ENCODE results near the gene BACH2. TPM values are rescaled to one million over a fixed set of nuclear protein-coding genes. Genes with fewer than 3 reads are reported as not detected.

BACH2 gene
- total and polyA plus RNA-seq, 2 experiments from 2014 or later = 1.6 to 5.7 TPM

GRCh38 chr6:90169374-90169773 lies 127.3 kb downstream of the BACH2 start:
- Mint-ChIP-seq H3K9me3 (no peaks in the 10 kb centered on the region), H3K27ac (no peak overlapping the region), H3K4me3 (no peak overlapping the region), H3K4me1 (no peaks in the 10 kb centered on the region), H3K27me3 (ENCODE audit: insufficient read depth, low read depth, poor library complexity) (no peaks in the 10 kb centered on the region), H3K36me3 (ENCODE audit: low read depth) (no peaks in the 10 kb centered on the region)
- DNase-seq (ENCODE audit: low spot score) (no peak), ATAC-seq (no peak)
- no peak overlapping the region for H3K4me3 ChIP-seq
- H3K79me2 ChIP-seq (replicated peaks; ENCODE audit: insufficient read depth) = no peaks in the 10 kb centered on the region
- H3K27me3 ChIP-seq (ENCODE audit: insufficient read depth) = no peaks in the 10 kb centered on the region
- no peaks in the 10 kb centered on the region for H3K36me3 ChIP-seq (ENCODE audit: insufficient read depth)
- no peaks in the 10 kb centered on the region for H4K20me1 ChIP-seq (replicated peaks; ENCODE audit: insufficient read depth)
- TF ChIP-seq, protein P1, sequence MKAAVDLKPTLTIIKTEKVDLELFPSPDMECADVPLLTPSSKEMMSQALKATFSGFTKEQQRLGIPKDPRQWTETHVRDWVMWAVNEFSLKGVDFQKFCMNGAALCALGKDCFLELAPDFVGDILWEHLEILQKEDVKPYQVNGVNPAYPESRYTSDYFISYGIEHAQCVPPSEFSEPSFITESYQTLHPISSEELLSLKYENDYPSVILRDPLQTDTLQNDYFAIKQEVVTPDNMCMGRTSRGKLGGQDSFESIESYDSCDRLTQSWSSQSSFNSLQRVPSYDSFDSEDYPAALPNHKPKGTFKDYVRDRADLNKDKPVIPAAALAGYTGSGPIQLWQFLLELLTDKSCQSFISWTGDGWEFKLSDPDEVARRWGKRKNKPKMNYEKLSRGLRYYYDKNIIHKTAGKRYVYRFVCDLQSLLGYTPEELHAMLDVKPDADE (IDR thresholded peaks at IDR 0.05) = no peak
- TF ChIP-seq JUNB (IDR thresholded peaks at IDR 0.05; ENCODE audit: unreplicated experiment) (no peak), ZNF331 (CRISPR knock-in tag; IDR thresholded peaks at IDR 0.05; ENCODE audit: low read depth) (no peak), CREB1 (CRISPR knock-in tag; IDR thresholded peaks at IDR 0.05; ENCODE audit: low read depth) (no peak), EZH2 (IDR thresholded peaks at IDR 0.05; ENCODE audit: low read depth, unreplicated experiment) (no peak)
- TF ChIP-seq, protein P2, sequence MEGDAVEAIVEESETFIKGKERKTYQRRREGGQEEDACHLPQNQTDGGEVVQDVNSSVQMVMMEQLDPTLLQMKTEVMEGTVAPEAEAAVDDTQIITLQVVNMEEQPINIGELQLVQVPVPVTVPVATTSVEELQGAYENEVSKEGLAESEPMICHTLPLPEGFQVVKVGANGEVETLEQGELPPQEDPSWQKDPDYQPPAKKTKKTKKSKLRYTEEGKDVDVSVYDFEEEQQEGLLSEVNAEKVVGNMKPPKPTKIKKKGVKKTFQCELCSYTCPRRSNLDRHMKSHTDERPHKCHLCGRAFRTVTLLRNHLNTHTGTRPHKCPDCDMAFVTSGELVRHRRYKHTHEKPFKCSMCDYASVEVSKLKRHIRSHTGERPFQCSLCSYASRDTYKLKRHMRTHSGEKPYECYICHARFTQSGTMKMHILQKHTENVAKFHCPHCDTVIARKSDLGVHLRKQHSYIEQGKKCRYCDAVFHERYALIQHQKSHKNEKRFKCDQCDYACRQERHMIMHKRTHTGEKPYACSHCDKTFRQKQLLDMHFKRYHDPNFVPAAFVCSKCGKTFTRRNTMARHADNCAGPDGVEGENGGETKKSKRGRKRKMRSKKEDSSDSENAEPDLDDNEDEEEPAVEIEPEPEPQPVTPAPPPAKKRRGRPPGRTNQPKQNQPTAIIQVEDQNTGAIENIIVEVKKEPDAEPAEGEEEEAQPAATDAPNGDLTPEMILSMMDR (conservative IDR thresholded peaks at IDR 0.05; ENCODE audit: low read depth in 2 of 2) = no peak
- no peak overlapping the region for H2AFZ ChIP-seq
- H3F3A ChIP-seq (replicated peaks; ENCODE audit: low read depth) = no peaks in the 10 kb centered on the region
- no peaks in the 10 kb centered on the region for H3K4me1 ChIP-seq (ENCODE audit: insufficient read depth)
- no peaks in the 10 kb centered on the region for H3K9me2 ChIP-seq (ENCODE audit: insufficient read depth)
- H3K27ac ChIP-seq (ENCODE audit: low read depth) = no peak overlapping the region
- H3K4me2 ChIP-seq = no peak overlapping the region

GRCh38 chr6:90168693-90169131 lies 127.9 kb downstream of the BACH2 start:
- H3K79me2 ChIP-seq (replicated peaks; ENCODE audit: insufficient read depth) = no peaks in the 10 kb centered on the region
- no peaks in the 10 kb centered on the region for H3K36me3 ChIP-seq (ENCODE audit: insufficient read depth)
- H3K4me3 Mint-ChIP-seq = no peak overlapping the region
- no peak overlapping the region for H3K4me2 ChIP-seq
- H3K27me3 Mint-ChIP-seq (ENCODE audit: insufficient read depth, low read depth, poor library complexity) = no peaks in the 10 kb centered on the region
- no peak for ATAC-seq
- H3K9me3 Mint-ChIP-seq = no peaks in the 10 kb centered on the region
- H2AFZ ChIP-seq = no peak overlapping the region
- no peak overlapping the region for H3K27ac Mint-ChIP-seq
- no peaks in the 10 kb centered on the region for H3K4me1 Mint-ChIP-seq
- H3K4me1 ChIP-seq (ENCODE audit: insufficient read depth) = no peaks in the 10 kb centered on the region
- DNase-seq (ENCODE audit: low spot score) = no peak
- H3K9me2 ChIP-seq (ENCODE audit: insufficient read depth) = no peaks in the 10 kb centered on the region
- H4K20me1 ChIP-seq (replicated peaks; ENCODE audit: insufficient read depth) = no peaks in the 10 kb centered on the region
- no peak overlapping the region for H3K4me3 ChIP-seq
- H3K27ac ChIP-seq (ENCODE audit: low read depth) = no peak overlapping the region
- no peaks in the 10 kb centered on the region for H3F3A ChIP-seq (replicated peaks; ENCODE audit: low read depth)
- H3K27me3 ChIP-seq (ENCODE audit: insufficient read depth) = no peaks in the 10 kb centered on the region
- H3K36me3 Mint-ChIP-seq (ENCODE audit: low read depth) = no peaks in the 10 kb centered on the region
- no peak for TF ChIP-seq ZNF331 (CRISPR knock-in tag; IDR thresholded peaks at IDR 0.05; ENCODE audit: low read depth)
- TF ChIP-seq EZH2 (IDR thresholded peaks at IDR 0.05; ENCODE audit: low read depth, unreplicated experiment) = no peak
- no peak for TF ChIP-seq JUNB (IDR thresholded peaks at IDR 0.05; ENCODE audit: unreplicated experiment)
- no peak for TF ChIP-seq STAT1 (IDR thresholded peaks at IDR 0.05; ENCODE audit: unreplicated experiment)
- no peak for TF ChIP-seq POLR2AphosphoS5 (IDR thresholded peaks at IDR 0.05; ENCODE audit: low read depth)
- TF ChIP-seq, protein P3, sequence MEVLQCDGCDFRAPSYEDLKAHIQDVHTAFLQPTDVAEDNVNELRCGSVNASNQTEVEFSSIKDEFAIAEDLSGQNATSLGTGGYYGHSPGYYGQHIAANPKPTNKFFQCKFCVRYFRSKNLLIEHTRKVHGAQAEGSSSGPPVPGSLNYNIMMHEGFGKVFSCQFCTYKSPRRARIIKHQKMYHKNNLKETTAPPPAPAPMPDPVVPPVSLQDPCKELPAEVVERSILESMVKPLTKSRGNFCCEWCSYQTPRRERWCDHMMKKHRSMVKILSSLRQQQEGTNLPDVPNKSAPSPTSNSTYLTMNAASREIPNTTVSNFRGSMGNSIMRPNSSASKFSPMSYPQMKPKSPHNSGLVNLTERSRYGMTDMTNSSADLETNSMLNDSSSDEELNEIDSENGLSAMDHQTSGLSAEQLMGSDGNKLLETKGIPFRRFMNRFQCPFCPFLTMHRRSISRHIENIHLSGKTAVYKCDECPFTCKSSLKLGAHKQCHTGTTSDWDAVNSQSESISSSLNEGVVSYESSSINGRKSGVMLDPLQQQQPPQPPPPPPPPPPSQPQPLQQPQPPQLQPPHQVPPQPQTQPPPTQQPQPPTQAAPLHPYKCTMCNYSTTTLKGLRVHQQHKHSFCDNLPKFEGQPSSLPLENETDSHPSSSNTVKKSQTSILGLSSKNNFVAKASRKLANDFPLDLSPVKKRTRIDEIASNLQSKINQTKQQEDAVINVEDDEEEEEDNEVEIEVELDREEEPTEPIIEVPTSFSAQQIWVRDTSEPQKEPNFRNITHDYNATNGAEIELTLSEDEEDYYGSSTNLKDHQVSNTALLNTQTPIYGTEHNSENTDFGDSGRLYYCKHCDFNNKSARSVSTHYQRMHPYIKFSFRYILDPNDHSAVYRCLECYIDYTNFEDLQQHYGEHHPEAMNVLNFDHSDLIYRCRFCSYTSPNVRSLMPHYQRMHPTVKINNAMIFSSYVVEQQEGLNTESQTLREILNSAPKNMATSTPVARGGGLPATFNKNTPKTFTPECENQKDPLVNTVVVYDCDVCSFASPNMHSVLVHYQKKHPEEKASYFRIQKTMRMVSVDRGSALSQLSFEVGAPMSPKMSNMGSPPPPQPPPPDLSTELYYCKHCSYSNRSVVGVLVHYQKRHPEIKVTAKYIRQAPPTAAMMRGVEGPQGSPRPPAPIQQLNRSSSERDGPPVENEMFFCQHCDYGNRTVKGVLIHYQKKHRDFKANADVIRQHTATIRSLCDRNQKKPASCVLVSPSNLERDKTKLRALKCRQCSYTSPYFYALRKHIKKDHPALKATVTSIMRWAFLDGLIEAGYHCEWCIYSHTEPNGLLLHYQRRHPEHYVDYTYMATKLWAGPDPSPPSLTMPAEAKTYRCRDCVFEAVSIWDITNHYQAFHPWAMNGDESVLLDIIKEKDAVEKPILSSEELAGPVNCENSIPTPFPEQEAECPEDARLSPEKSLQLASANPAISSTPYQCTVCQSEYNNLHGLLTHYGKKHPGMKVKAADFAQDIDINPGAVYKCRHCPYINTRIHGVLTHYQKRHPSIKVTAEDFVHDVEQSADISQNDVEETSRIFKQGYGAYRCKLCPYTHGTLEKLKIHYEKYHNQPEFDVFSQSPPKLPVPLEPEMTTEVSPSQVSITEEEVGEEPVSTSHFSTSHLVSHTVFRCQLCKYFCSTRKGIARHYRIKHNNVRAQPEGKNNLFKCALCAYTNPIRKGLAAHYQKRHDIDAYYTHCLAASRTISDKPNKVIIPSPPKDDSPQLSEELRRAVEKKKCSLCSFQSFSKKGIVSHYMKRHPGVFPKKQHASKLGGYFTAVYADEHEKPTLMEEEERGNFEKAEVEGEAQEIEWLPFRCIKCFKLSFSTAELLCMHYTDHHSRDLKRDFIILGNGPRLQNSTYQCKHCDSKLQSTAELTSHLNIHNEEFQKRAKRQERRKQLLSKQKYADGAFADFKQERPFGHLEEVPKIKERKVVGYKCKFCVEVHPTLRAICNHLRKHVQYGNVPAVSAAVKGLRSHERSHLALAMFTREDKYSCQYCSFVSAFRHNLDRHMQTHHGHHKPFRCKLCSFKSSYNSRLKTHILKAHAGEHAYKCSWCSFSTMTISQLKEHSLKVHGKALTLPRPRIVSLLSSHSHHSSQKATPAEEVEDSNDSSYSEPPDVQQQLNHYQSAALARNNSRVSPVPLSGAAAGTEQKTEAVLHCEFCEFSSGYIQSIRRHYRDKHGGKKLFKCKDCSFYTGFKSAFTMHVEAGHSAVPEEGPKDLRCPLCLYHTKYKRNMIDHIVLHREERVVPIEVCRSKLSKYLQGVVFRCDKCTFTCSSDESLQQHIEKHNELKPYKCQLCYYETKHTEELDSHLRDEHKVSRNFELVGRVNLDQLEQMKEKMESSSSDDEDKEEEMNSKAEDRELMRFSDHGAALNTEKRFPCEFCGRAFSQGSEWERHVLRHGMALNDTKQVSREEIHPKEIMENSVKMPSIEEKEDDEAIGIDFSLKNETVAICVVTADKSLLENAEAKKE (CRISPR knock-in tag; IDR thresholded peaks at IDR 0.05) = no peak
- TF ChIP-seq, protein P2 (conservative IDR thresholded peaks at IDR 0.05; ENCODE audit: low read depth in 2 of 2) = no peak
- no peak for TF ChIP-seq ZNF114 (CRISPR knock-in tag; IDR thresholded peaks at IDR 0.05)

All from GM23338 (cell line).